ENCODE data around the gene DIO3. TPM values are rescaled to one million over a fixed set of nuclear protein-coding genes. Genes with fewer than 3 reads are reported as not detected.

Gene DIO3
- total RNA-seq, 8 experiments from 2014 or later = 0.31 to 19.5 (median 2.9) TPM

- Histone ChIP-seq H3K27ac (no peak overlapping the region), H3K4me3 (no peak overlapping the region), H3K4me1 (replicated peaks in 1 of 2) (peaks cover 16 to 17% of the 10 kb centered on the region in 2 donors)
- in situ Hi-C loops (cut with MboI; ENCODE audit: low pct_unique_long_range_greater_than_20kb in 2 of 9, low sequenced_read_pairs in 9 of 9, unreplicated experiment in 9 of 9) = no loop called here
- no CpG with 5 or more reads among the region's 13 CpGs for WGBS, 10 experiments
- ATAC-seq (replicated peaks in 6 of 8) = no peak
Measured at GRCh38 chr14:101529079-101529478, 32.2 kb upstream of the DIO3 start.

- WGBS, 10 experiments = 17 to 100% (median 98%) methylated on average over 1 to 3 of the region's 4 CpGs; no CpG with 5 or more reads in 6 of the 10 experiments
- no peak for ATAC-seq (replicated peaks in 6 of 8)
- in situ Hi-C loops (cut with MboI; ENCODE audit: low pct_unique_long_range_greater_than_20kb in 2 of 9, low sequenced_read_pairs in 9 of 9, unreplicated experiment in 9 of 9) = no loop called here
- Histone ChIP-seq H3K27ac (no peak overlapping the region), H3K4me3 (no peak overlapping the region), H3K4me1 (replicated peaks in 1 of 2) (peaks cover 0 to 15% of the 10 kb centered on the region in 2 donors)
Measured at GRCh38 chr14:101534198-101534597, 27.1 kb upstream of the DIO3 start.

- ATAC-seq (replicated peaks in 6 of 8) = peak in 2 of 8 experiments; percentile 24 to 73
- Histone ChIP-seq H3K27ac (no peak overlapping the region), H3K4me3 (no peak overlapping the region), H3K4me1 (replicated peaks in 1 of 2) (peaks cover 0 to 15% of the 10 kb centered on the region in 2 donors)
- WGBS, 10 experiments = 0 to 84% (median 45%) methylated on average over 1 to 6 of the region's 9 CpGs; no CpG with 5 or more reads in 2 of the 10 experiments
- in situ Hi-C loops (cut with MboI; ENCODE audit: low pct_unique_long_range_greater_than_20kb in 2 of 9, low sequenced_read_pairs in 9 of 9, unreplicated experiment in 9 of 9) = no loop called here
Measured at GRCh38 chr14:101535232-101535631, 26.1 kb upstream of the DIO3 start.

DNA sequence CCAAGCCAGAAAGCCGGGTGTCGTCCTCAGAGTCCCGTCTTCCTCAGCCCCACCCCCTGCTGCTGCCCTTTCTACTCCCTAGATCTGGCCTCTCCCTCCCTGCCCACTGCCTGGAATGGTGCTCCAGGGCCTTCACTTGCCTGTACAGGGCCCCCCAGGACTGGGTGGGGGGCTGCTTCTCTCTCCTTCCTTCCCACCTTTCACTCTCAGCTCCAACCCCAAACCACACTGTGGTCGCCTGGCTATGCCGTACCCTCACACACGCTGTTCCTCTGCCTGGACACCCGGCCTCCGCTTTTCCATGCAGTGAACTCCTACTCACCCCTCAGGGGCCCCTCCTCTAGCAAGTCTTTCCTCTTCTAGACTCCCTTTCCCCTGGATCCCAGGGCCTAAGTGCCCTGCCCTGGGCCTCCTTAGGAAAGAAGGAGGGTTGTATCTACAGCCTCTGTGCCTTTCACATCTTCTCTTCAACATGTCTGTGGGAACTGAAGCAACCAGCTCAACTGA lies 25.5 kb upstream of the DIO3 start:
- in situ Hi-C loops (cut with MboI; ENCODE audit: low pct_unique_long_range_greater_than_20kb in 2 of 9, low sequenced_read_pairs in 9 of 9, unreplicated experiment in 9 of 9) = no loop called here
- no peak overlapping the region for H3K4me3 ChIP-seq
- WGBS, 10 experiments = 86 to 100% (median 93%) methylated on average over 3 to 5 of the region's 8 CpGs; no CpG with 5 or more reads in 7 of the 10 experiments
- ATAC-seq (replicated peaks in 6 of 8) = peak in 1 of 8 experiments; percentile 43
- peaks cover 0 to 15% of the 10 kb centered on the region in 2 donors for H3K4me1 ChIP-seq (replicated peaks in 1 of 2)
- H3K27ac ChIP-seq = no peak overlapping the region

DNA sequence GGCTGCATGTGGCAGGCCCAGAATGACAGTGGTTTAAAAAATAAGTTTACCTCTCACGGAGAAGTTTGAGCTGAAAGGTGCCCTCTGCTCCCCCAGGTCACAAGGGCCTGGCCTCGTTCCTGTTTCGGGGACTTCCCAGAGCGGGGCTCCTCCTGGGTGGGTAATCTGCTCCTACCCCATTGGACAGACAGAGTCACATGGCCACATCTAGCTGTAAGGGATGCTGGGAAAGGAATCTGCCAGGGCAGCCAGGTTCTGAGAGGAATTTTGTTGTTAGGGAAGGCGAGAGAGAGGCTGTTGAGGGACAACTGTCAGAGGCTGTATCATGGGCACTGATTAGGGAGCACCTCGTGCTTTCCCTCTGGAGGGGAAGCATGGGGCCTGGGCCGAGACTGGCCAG lies 24.0 kb upstream of the DIO3 start:
- H3K27ac ChIP-seq = no peak overlapping the region
- peaks cover 0 to 19% of the 10 kb centered on the region in 2 donors for H3K4me1 ChIP-seq (replicated peaks in 1 of 2)
- WGBS, 10 experiments = 80 to 90% (median 80%) methylated on average over 1 to 2 of the region's 7 CpGs; no CpG with 5 or more reads in 7 of the 10 experiments
- in situ Hi-C loops (cut with MboI; ENCODE audit: low pct_unique_long_range_greater_than_20kb in 2 of 9, low sequenced_read_pairs in 9 of 9, unreplicated experiment in 9 of 9) = no loop called here
- no peak overlapping the region for H3K4me3 ChIP-seq
- no peak for ATAC-seq (replicated peaks in 6 of 8)

DNA sequence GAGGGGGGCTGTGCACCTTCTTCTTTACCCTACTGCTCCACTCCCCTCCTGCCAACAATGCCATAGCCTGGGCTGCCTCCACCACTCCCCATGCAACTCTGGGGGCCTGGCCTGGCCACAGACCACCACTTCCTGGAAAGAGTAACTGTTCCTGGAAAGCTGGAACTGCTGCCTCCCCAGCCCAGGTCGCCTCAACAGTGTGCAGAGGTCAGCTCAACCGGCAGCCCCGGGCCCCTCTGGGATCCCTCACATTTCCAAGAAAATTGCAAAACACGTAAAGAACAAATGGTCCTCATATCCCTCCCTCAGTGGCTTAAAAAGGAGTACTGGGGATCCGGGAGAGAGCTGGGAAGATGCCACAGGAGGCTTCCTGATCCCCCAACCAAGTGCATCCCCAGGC lies 22.4 kb upstream of the DIO3 start:
- in situ Hi-C loops (cut with MboI; ENCODE audit: low pct_unique_long_range_greater_than_20kb in 2 of 9, low sequenced_read_pairs in 9 of 9, unreplicated experiment in 9 of 9) = no loop called here
- peaks cover 0 to 22% of the 10 kb centered on the region in 2 donors for H3K4me1 ChIP-seq (replicated peaks in 1 of 2)
- ATAC-seq (replicated peaks in 6 of 8) = peak in 1 of 8 experiments; percentile 4
- WGBS, 10 experiments = 20 to 44% (median 40%) methylated on average over 1 to 4 of the region's 5 CpGs; no CpG with 5 or more reads in 7 of the 10 experiments
- no peak overlapping the region for H3K27ac ChIP-seq
- no peak overlapping the region for H3K4me3 ChIP-seq

GRCh38 chr14:101539880-101540279 lies 21.4 kb upstream of the DIO3 start:
- Histone ChIP-seq H3K4me3 (no peak overlapping the region), H3K27ac (no peak overlapping the region), H3K4me1 (replicated peaks in 1 of 2) (peaks cover 0 to 20% of the 10 kb centered on the region in 2 donors)
- peak in 3 of 8 experiments; percentile 9 to 41 (median 28) for ATAC-seq (replicated peaks in 6 of 8)
- 46 to 100% (median 64%) methylated on average over 1 to 9 of the region's 11 CpGs; no CpG with 5 or more reads in 1 of the 10 experiments for WGBS, 10 experiments
- in situ Hi-C loops (cut with MboI; ENCODE audit: low pct_unique_long_range_greater_than_20kb in 2 of 9, low sequenced_read_pairs in 9 of 9, unreplicated experiment in 9 of 9) = no loop called here

DNA sequence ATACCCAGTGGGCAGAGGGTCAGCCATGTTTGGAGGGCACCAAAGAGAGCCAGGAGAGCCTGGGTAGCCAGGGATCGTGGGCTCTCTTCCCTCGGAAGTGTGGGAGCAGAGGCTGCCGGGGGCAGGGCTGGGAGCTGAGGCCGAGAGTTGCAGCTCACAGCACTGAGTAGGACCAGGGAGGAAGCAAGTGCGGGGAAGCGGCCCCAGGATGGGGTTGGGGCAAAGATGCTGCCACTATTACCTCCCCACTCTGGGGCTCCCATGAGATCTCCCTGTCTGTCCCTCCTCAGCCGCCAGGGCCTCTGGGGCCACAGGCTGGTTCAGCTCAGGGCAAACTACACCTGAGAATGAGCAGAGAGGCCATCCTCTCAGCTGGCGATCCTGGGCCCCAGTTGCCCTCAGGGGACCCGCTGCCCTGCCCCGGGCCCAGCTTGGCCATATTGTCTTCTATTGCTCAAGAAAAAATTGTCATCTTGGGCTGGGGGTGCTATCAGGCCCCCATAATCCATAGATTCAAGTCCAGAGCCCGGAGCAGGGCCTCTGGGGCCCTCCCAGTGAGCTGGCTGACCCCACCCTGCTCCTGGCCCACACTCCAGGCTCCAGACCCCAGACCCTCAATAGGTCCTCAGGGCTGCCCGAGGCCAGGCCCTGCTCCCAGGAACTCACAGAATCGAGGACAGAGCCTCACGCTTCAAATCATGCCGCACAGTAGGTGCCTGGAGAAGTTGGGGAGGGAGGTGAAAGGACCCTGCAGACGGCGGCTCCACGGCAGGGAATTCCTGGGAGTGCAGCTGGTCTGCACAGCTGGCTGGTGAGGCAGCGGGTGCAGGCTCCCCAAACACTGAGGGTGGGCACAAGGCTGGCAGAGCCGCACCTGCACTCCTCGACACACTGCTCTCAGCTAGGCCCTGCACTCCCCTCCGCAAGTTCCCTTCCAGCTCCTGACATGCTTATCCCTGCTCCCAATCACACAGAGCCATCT lies 20.5 kb upstream of the DIO3 start:
- H3K4me3 ChIP-seq = no peak overlapping the region
- WGBS, 10 experiments = 40 to 100% (median 80%) methylated on average over 1 to 11 of the region's 22 CpGs; no CpG with 5 or more reads in 3 of the 10 experiments
- H3K27ac ChIP-seq = no peak overlapping the region
- no peak for ATAC-seq (replicated peaks in 6 of 8)
- in situ Hi-C loops (cut with MboI; ENCODE audit: low pct_unique_long_range_greater_than_20kb in 2 of 9, low sequenced_read_pairs in 9 of 9, unreplicated experiment in 9 of 9) = no loop called here
- peaks cover 0 to 12% of the 10 kb centered on the region in 2 donors for H3K4me1 ChIP-seq (replicated peaks in 1 of 2)

- Histone ChIP-seq H3K4me1 (replicated peaks in 1 of 2) (peaks cover 0 to 12% of the 10 kb centered on the region in 2 donors), H3K4me3 (no peak overlapping the region), H3K27ac (no peak overlapping the region)
- in situ Hi-C loops (cut with MboI; ENCODE audit: low pct_unique_long_range_greater_than_20kb in 2 of 9, low sequenced_read_pairs in 9 of 9, unreplicated experiment in 9 of 9) = no loop called here
- WGBS, 10 experiments = 20 to 100% (median 90%) methylated on average over 1 to 3 of the region's 9 CpGs; no CpG with 5 or more reads in 6 of the 10 experiments
- peak in 3 of 8 experiments; percentile 32 to 61 (median 54) for ATAC-seq (replicated peaks in 6 of 8)
Measured at GRCh38 chr14:101542391-101542790, 18.9 kb upstream of the DIO3 start.

GRCh38 chr14:101543814-101544213 lies 17.5 kb upstream of the DIO3 start:
- Histone ChIP-seq H3K4me3 (no peak overlapping the region), H3K27ac (no peak overlapping the region), H3K4me1 (replicated peaks in 1 of 2) (peaks cover 0 to 10% of the 10 kb centered on the region in 2 donors)
- in situ Hi-C loops (cut with MboI; ENCODE audit: low pct_unique_long_range_greater_than_20kb in 2 of 9, low sequenced_read_pairs in 9 of 9, unreplicated experiment in 9 of 9) = no loop called here
- WGBS, 10 experiments = 79 to 100% (median 91%) methylated on average over 1 to 11 of the region's 16 CpGs; no CpG with 5 or more reads in 1 of the 10 experiments
- no peak for ATAC-seq (replicated peaks in 6 of 8)

DNA sequence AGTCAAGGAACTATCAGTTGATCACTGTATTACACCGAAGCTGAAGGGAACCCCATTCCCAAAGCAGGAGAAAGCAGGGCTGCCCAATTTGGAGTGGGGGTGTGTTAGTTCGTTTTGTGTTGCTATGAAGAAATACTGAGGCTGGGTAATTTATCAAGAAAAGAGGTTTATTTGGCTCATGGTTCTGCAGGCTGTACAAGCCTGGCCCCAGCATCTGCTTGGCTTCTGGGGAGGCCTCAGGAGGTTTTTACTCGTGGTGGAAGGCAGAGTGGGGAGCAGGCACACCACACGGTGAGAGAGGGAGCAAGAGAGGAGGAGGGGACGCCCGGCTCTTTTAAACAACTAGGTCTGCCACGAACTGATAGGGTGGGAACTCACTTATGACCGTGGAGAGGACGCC lies 16.7 kb upstream of the DIO3 start:
- no peak overlapping the region for H3K27ac ChIP-seq
- H3K4me3 ChIP-seq = no peak overlapping the region
- WGBS, 10 experiments = 56 to 100% (median 68%) methylated on average over 1 to 4 of the region's 9 CpGs; no CpG with 5 or more reads in 3 of the 10 experiments
- in situ Hi-C loops (cut with MboI; ENCODE audit: low pct_unique_long_range_greater_than_20kb in 2 of 9, low sequenced_read_pairs in 9 of 9, unreplicated experiment in 9 of 9) = no loop called here
- no peak for ATAC-seq (replicated peaks in 6 of 8)
- peaks cover 0 to 7% of the 10 kb centered on the region in 2 donors for H3K4me1 ChIP-seq (replicated peaks in 1 of 2)

- Histone ChIP-seq H3K4me3 (no peak overlapping the region), H3K27ac (no peak overlapping the region), H3K4me1 (replicated peaks in 1 of 2) (peaks cover 0 to 7% of the 10 kb centered on the region in 2 donors)
- WGBS, 10 experiments = 20 to 100% (median 70%) methylated on average over 1 to 8 of the region's 11 CpGs; no CpG with 5 or more reads in 3 of the 10 experiments
- in situ Hi-C loops (cut with MboI; ENCODE audit: low pct_unique_long_range_greater_than_20kb in 2 of 9, low sequenced_read_pairs in 9 of 9, unreplicated experiment in 9 of 9) = no loop called here
- no peak for ATAC-seq (replicated peaks in 6 of 8)
Measured at GRCh38 chr14:101546706-101547105, 14.6 kb upstream of the DIO3 start.

DNA sequence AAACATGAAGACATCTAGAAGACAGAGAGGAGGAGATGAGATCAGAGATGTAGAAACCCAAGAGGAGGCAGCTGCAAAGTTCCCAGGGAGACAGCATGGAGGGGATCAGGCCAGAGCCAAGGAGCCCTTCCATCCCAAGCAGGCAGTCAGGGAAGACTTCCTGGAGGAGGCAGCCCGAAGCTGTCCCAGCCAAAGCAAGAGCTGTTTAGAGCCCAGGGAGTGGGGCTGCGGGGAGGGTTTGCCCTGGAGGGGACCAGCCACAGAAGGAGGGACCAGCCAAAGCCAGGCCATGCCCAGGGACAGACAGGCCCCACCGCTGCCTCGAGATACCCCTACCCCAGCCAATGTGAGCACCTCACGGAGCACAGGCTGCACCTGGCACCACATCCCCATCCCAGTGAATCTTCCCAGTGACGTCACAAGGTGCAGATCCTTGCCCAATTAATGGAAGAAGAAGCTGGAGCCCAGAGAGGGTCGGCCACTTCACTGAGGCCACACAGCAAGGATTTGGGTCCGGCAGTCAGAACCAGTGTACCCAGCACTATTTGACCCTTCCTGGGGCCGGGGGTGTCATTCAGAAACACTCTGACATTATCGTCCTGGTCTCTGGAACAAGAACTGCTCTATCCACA lies 14.1 kb upstream of the DIO3 start:
- H3K4me3 ChIP-seq = no peak overlapping the region
- no peak overlapping the region for H3K27ac ChIP-seq
- ATAC-seq (replicated peaks in 6 of 8) = no peak
- H3K4me1 ChIP-seq (replicated peaks in 1 of 2) = peaks cover 0 to 4% of the 10 kb centered on the region in 2 donors
- 13 to 100% (median 78%) methylated on average over 1 to 5 of the region's 10 CpGs; no CpG with 5 or more reads in 3 of the 10 experiments for WGBS, 10 experiments
- in situ Hi-C loops (cut with MboI; ENCODE audit: low pct_unique_long_range_greater_than_20kb in 2 of 9, low sequenced_read_pairs in 9 of 9, unreplicated experiment in 9 of 9) = no loop called here
